HEK293 (cell line): Measurements from ENCODE around the gene ALPK3.

Experiments used
- CTCF ChIA-PET: fragments of 350-600 bp; formaldehyde crosslinking; extraction: SDS; loops from one replicate; lab custom pipeline; 2021; ENCODE audit warnings: antibody characterized with exemption; lab: Yijun Ruan, JAX
- POLR2A ChIA-PET: fragments of 300-600 bp; formaldehyde crosslinking; extraction: SDS; loops from one replicate; lab custom pipeline; 2020; ENCODE audit warnings: antibody characterized with exemption, inconsistent platforms; lab: Yijun Ruan, JAX
- H3K27ac ChIP-seq: fragments of 200-500 bp; sonication (Bioruptor generic); 2 replicates; pipeline ENCODE4 v1.5.1; 2014; ENCODE audit warnings: low read depth, low read length, control low read depth, inconsistent platforms; ENCODE audit errors: extremely low read depth
- H3K36me3 ChIP-seq, 2 experiments: fragments of 200-500 bp in 1 of 2; sonication (Bioruptor generic) in 1 of 2; 1 replicate in 1 of 2; 2 replicates in 1 of 2; pipeline ENCODE4 v1.5.1; 2014 to 2017; ENCODE audit warnings: inconsistent platforms in 2 of 2, low read length in 2 of 2; ENCODE audit not compliant: control insufficient read depth in 2 of 2, insufficient read depth in 1 of 2
- H3K4me1 ChIP-seq: fragments of 200-500 bp; sonication (Bioruptor generic); 2 replicates; pipeline ENCODE4 v1.5.1; 2014; ENCODE audit warnings: mild to moderate bottlenecking, low read length, inconsistent platforms; ENCODE audit not compliant: control insufficient read depth, insufficient read depth
- H3K4me3 ChIP-seq: 2 replicates; pipeline ENCODE4 v1.5.1; 2011; ENCODE audit warnings: low read depth, mild to moderate bottlenecking, control low read depth, low read length, moderate library complexity
- H3K9me3 ChIP-seq: fragments of 200-500 bp; sonication (Bioruptor generic); 2 replicates; pipeline ENCODE4 v1.5.1; 2014; ENCODE audit warnings: low read depth, low read length, inconsistent platforms; ENCODE audit not compliant: control insufficient read depth, insufficient read depth
- AEBP2 ChIP-seq: fragments of 450-650 bp; formaldehyde crosslinking; IDR thresholded peaks from 2 replicates; pipeline ENCODE4 v1.5.1; 2016; ENCODE audit warnings: missing biosample characterization, missing genetic modification characterization, borderline replicate concordance
- ATF2 ChIP-seq: fragments of 450-650 bp; formaldehyde crosslinking; IDR thresholded peaks from 2 replicates; pipeline ENCODE4 v1.5.1; 2016; ENCODE audit warnings: missing biosample characterization, missing genetic modification characterization, low read depth
- GLIS2 ChIP-seq: fragments of 450-650 bp; formaldehyde crosslinking; IDR thresholded peaks from 2 replicates; pipeline ENCODE4 v1.5.1; 2016; ENCODE audit warnings: missing biosample characterization, missing genetic modification characterization
- MYNN ChIP-seq: fragments of 450-650 bp; formaldehyde crosslinking; IDR thresholded peaks from 2 replicates; pipeline ENCODE4 v1.5.1; 2016; ENCODE audit warnings: missing biosample characterization, missing genetic modification characterization, borderline replicate concordance
- TSHZ1 ChIP-seq: fragments of 450-650 bp; formaldehyde crosslinking; IDR thresholded peaks from 2 replicates; pipeline ENCODE4 v1.5.1; 2016; ENCODE audit warnings: missing biosample characterization, missing genetic modification characterization, borderline replicate concordance
- ZBTB49 ChIP-seq: fragments of 450-650 bp; formaldehyde crosslinking; IDR thresholded peaks from 2 replicates; pipeline ENCODE4 v1.5.1; 2016; ENCODE audit warnings: missing biosample characterization, missing genetic modification characterization, low read depth
- ZBTB8A ChIP-seq: fragments of 450-650 bp; formaldehyde crosslinking; IDR thresholded peaks from 2 replicates; pipeline ENCODE4 v1.5.1; 2016; ENCODE audit warnings: missing biosample characterization, missing genetic modification characterization
- ZEB2 ChIP-seq: fragments of 450-650 bp; formaldehyde crosslinking; IDR thresholded peaks from 2 replicates; pipeline ENCODE4 v1.5.1; 2016; ENCODE audit warnings: missing biosample characterization, missing genetic modification characterization
- ZIC2 ChIP-seq: fragments of 450-650 bp; formaldehyde crosslinking; IDR thresholded peaks from 2 replicates; pipeline ENCODE4 v1.5.1; 2016; ENCODE audit warnings: missing biosample characterization, missing genetic modification characterization
- ZNF132 ChIP-seq: fragments of 450-650 bp; formaldehyde crosslinking; IDR thresholded peaks from 2 replicates; pipeline ENCODE4 v1.5.1; 2017; ENCODE audit warnings: missing biosample characterization, missing genetic modification characterization, borderline replicate concordance
- ZNF146 ChIP-seq: fragments of 450-650 bp; formaldehyde crosslinking; IDR thresholded peaks from 2 replicates; pipeline ENCODE4 v1.5.1; 2016; ENCODE audit warnings: missing biosample characterization, missing genetic modification characterization
- ZNF239 ChIP-seq: fragments of 450-650 bp; formaldehyde crosslinking; IDR thresholded peaks from 2 replicates; pipeline ENCODE4 v1.5.1; 2016; ENCODE audit warnings: missing biosample characterization, missing genetic modification characterization
- ZNF24 ChIP-seq: fragments of 450-650 bp; formaldehyde crosslinking; IDR thresholded peaks from 2 replicates; pipeline ENCODE4 v1.5.1; 2016; ENCODE audit warnings: missing biosample characterization, missing genetic modification characterization
- ZNF423 ChIP-seq: fragments of 450-650 bp; formaldehyde crosslinking; IDR thresholded peaks from 2 replicates; pipeline ENCODE4 v1.5.1; 2016; ENCODE audit warnings: missing biosample characterization, missing genetic modification characterization
- ZNF433 ChIP-seq: fragments of 450-650 bp; formaldehyde crosslinking; IDR thresholded peaks from 2 replicates; pipeline ENCODE4 v1.5.1; 2016; ENCODE audit warnings: missing biosample characterization, missing genetic modification characterization, low read depth
- ZNF544 ChIP-seq: fragments of 450-650 bp; formaldehyde crosslinking; IDR thresholded peaks from 2 replicates; pipeline ENCODE4 v1.5.0; 2017; ENCODE audit warnings: missing biosample characterization, missing genetic modification characterization
- ZNF585B ChIP-seq: fragments of 450-650 bp; formaldehyde crosslinking; IDR thresholded peaks from 2 replicates; pipeline ENCODE4 v1.5.1; 2016; ENCODE audit warnings: missing biosample characterization, missing genetic modification characterization
- ZNF629 ChIP-seq: fragments of 450-650 bp; formaldehyde crosslinking; IDR thresholded peaks from 2 replicates; pipeline ENCODE4 v1.5.1; 2017; ENCODE audit warnings: missing biosample characterization, missing genetic modification characterization
- ZSCAN4 ChIP-seq: fragments of 450-650 bp; formaldehyde crosslinking; IDR thresholded peaks from 2 replicates; pipeline ENCODE4 v1.5.1; 2017; ENCODE audit warnings: missing biosample characterization, missing genetic modification characterization

Gene ALPK3

GRCh38 chr15:84886211-84886983, 69.2 kb downstream of the ALPK3 start:
- Histone ChIP-seq H3K27ac (no peak overlapping the region), H3K4me1 (no peaks in the 10 kb centered on the region), H3K36me3 (no peaks in the 10 kb centered on the region), H3K4me3 (no peak overlapping the region), H3K9me3 (no peaks in the 10 kb centered on the region)
- POLR2A ChIA-PET = no interaction called here
- TF ChIP-seq ZNF544 (tag by site-specific recombination) = no peak
- no peak for TF ChIP-seq AEBP2 (tag by site-specific recombination)
- CTCF ChIA-PET = interaction anchor here (0.6 to 0.9 kb wide), 3 partner anchors 12 to 287 kb away, joined by 3 to 4 read pairs (median 3); no protein-coding TSS in a partner anchor

- CTCF ChIA-PET = interaction anchor here (0.6 to 1.4 kb wide), 5 partner anchors 11 to 288 kb away, joined by 3 to 4 read pairs (median 4); no protein-coding TSS in a partner anchor
- Histone ChIP-seq H3K4me3 (no peak overlapping the region), H3K9me3 (no peaks in the 10 kb centered on the region), H3K27ac (no peak overlapping the region), H3K36me3 (no peaks in the 10 kb centered on the region), H3K4me1 (no peaks in the 10 kb centered on the region)
- no peak for TF ChIP-seq ZNF132 (tag by site-specific recombination)
- no peak for TF ChIP-seq ZNF423
- no peak for TF ChIP-seq ZNF585B (tag by site-specific recombination)
- no peak for TF ChIP-seq GLIS2 (tag by site-specific recombination)
- TF ChIP-seq ZNF629 (tag by site-specific recombination) = no peak
- no peak for TF ChIP-seq ZBTB8A (tag by site-specific recombination)
- no peak for TF ChIP-seq ATF2 (tag by site-specific recombination)
- no peak for TF ChIP-seq ZSCAN4
- no peak for TF ChIP-seq ZNF239 (tag by site-specific recombination)
- POLR2A ChIA-PET = no interaction called here
Observed at GRCh38 chr15:84886984-84887299, 69.8 kb downstream of the ALPK3 start.

- POLR2A ChIA-PET = no interaction called here
- TF ChIP-seq ZIC2 (tag by site-specific recombination) (no peak), ZNF146 (tag by site-specific recombination) (no peak), ZEB2 (no peak), MYNN (tag by site-specific recombination) (no peak), ZNF433 (tag by site-specific recombination) (no peak), TSHZ1 (tag by site-specific recombination) (no peak), ZBTB49 (tag by site-specific recombination) (no peak), ZNF24 (tag by site-specific recombination) (no peak)
- Histone ChIP-seq H3K36me3 (no peaks in the 10 kb centered on the region), H3K9me3 (no peaks in the 10 kb centered on the region), H3K4me3 (no peak overlapping the region), H3K4me1 (no peaks in the 10 kb centered on the region), H3K27ac (no peak overlapping the region)
- CTCF ChIA-PET = interaction anchor here (1.4 kb wide), 1 partner anchor 41 kb away, joined by 4 read pairs; no protein-coding TSS in a partner anchor
Observed at GRCh38 chr15:84887938-84888337, 70.8 kb downstream of the ALPK3 start.
